ENCODE data around the gene NADSYN1. TPM values are rescaled to one million over a fixed set of nuclear protein-coding genes. Genes with fewer than 3 reads are reported as not detected.

Gene NADSYN1
- total RNA-seq, 1 donor from 2014 or later: 27.7 TPM

GRCh38 chr11:71432761-71433647 lies 20.0 kb upstream of the NADSYN1 start:
- H3K27me3 ChIP-seq (ENCODE audit: control insufficient read depth in 3 of 3, insufficient read depth in 3 of 3, low read length in 3 of 3): peaks cover 0 to 6% (median 5%) of the 10 kb centered on the region in 3 donors
- no peak overlapping the region for H3K9ac ChIP-seq (ENCODE audit: low read depth in 1 of 3, low read length in 3 of 3)
- no peaks in the 10 kb centered on the region for H3K9me3 ChIP-seq (ENCODE audit: control insufficient read depth in 3 of 3, low read length in 3 of 3)
- peaks cover 0 to 18% (median 7%) of the 10 kb centered on the region in 3 donors for H3K36me3 ChIP-seq (ENCODE audit: control insufficient read depth in 3 of 3, insufficient read depth in 3 of 3, low read length in 3 of 3)
- H3K4me3 ChIP-seq (ENCODE audit: low read length in 3 of 3): no peak overlapping the region
- H3K4me1 ChIP-seq (ENCODE audit: control insufficient read depth in 3 of 3, insufficient read depth in 3 of 3, low read length in 3 of 3): peaks cover 0 to 5% (median 0%) of the 10 kb centered on the region in 3 donors
- no peak overlapping the region for H3K27ac ChIP-seq (ENCODE audit: low read depth, low read length)

GRCh38 chr11:71433648-71434450 lies 19.2 kb upstream of the NADSYN1 start:
- H3K27me3 ChIP-seq (ENCODE audit: control insufficient read depth in 3 of 3, insufficient read depth in 3 of 3, low read length in 3 of 3): peaks cover 0 to 5% (median 4%) of the 10 kb centered on the region in 3 donors
- no peaks in the 10 kb centered on the region for H3K9me3 ChIP-seq (ENCODE audit: control insufficient read depth in 3 of 3, low read length in 3 of 3)
- no peak overlapping the region for H3K4me3 ChIP-seq (ENCODE audit: low read length in 3 of 3)
- peaks cover 8 to 26% (median 15%) of the 10 kb centered on the region in 3 donors for H3K36me3 ChIP-seq (ENCODE audit: control insufficient read depth in 3 of 3, insufficient read depth in 3 of 3, low read length in 3 of 3)
- H3K9ac ChIP-seq (ENCODE audit: low read depth in 1 of 3, low read length in 3 of 3): no peak overlapping the region
- peaks cover 0 to 5% (median 0%) of the 10 kb centered on the region in 3 donors for H3K4me1 ChIP-seq (ENCODE audit: control insufficient read depth in 3 of 3, insufficient read depth in 3 of 3, low read length in 3 of 3)
- H3K27ac ChIP-seq (ENCODE audit: low read depth, low read length): no peak overlapping the region

GRCh38 chr11:71434576-71435130 lies 18.4 kb upstream of the NADSYN1 start:
- peaks cover 0 to 3% (median 0%) of the 10 kb centered on the region in 3 donors for H3K4me1 ChIP-seq (ENCODE audit: control insufficient read depth in 3 of 3, insufficient read depth in 3 of 3, low read length in 3 of 3)
- no peak overlapping the region for H3K27ac ChIP-seq (ENCODE audit: low read depth, low read length)
- H3K9me3 ChIP-seq (ENCODE audit: control insufficient read depth in 3 of 3, low read length in 3 of 3): no peaks in the 10 kb centered on the region
- H3K9ac ChIP-seq (ENCODE audit: low read depth in 1 of 3, low read length in 3 of 3): no peak overlapping the region
- peaks cover 15 to 33% (median 16%) of the 10 kb centered on the region in 3 donors for H3K36me3 ChIP-seq (ENCODE audit: control insufficient read depth in 3 of 3, insufficient read depth in 3 of 3, low read length in 3 of 3)
- no peak overlapping the region for H3K4me3 ChIP-seq (ENCODE audit: low read length in 3 of 3)
- H3K27me3 ChIP-seq (ENCODE audit: control insufficient read depth in 3 of 3, insufficient read depth in 3 of 3, low read length in 3 of 3): peaks cover 0 to 4% (median 0%) of the 10 kb centered on the region in 3 donors

GRCh38 chr11:71435278-71435951 lies 17.6 kb upstream of the NADSYN1 start:
- Histone ChIP-seq H3K4me3 (ENCODE audit: low read length in 3 of 3) (no peak overlapping the region), H3K9me3 (ENCODE audit: control insufficient read depth in 3 of 3, low read length in 3 of 3) (no peaks in the 10 kb centered on the region), H3K36me3 (ENCODE audit: control insufficient read depth in 3 of 3, insufficient read depth in 3 of 3, low read length in 3 of 3) (peaks cover 21 to 38% (median 23%) of the 10 kb centered on the region in 3 donors), H3K27ac (ENCODE audit: low read depth, low read length) (no peak overlapping the region), H3K9ac (ENCODE audit: low read depth in 1 of 3, low read length in 3 of 3) (no peak overlapping the region), H3K27me3 (ENCODE audit: control insufficient read depth in 3 of 3, insufficient read depth in 3 of 3, low read length in 3 of 3) (no peaks in the 10 kb centered on the region), H3K4me1 (ENCODE audit: control insufficient read depth in 3 of 3, insufficient read depth in 3 of 3, low read length in 3 of 3) (peaks cover 0 to 3% (median 0%) of the 10 kb centered on the region in 3 donors)

GRCh38 chr11:71436861-71437260 lies 16.1 kb upstream of the NADSYN1 start:
- Histone ChIP-seq H3K27me3 (ENCODE audit: control insufficient read depth in 3 of 3, insufficient read depth in 3 of 3, low read length in 3 of 3) (no peaks in the 10 kb centered on the region), H3K27ac (ENCODE audit: low read depth, low read length) (no peak overlapping the region), H3K9ac (ENCODE audit: low read depth in 1 of 3, low read length in 3 of 3) (no peak overlapping the region), H3K4me3 (ENCODE audit: low read length in 3 of 3) (no peak overlapping the region), H3K9me3 (ENCODE audit: control insufficient read depth in 3 of 3, low read length in 3 of 3) (no peaks in the 10 kb centered on the region), H3K36me3 (ENCODE audit: control insufficient read depth in 3 of 3, insufficient read depth in 3 of 3, low read length in 3 of 3) (peaks cover 29 to 48% (median 35%) of the 10 kb centered on the region in 3 donors), H3K4me1 (ENCODE audit: control insufficient read depth in 3 of 3, insufficient read depth in 3 of 3, low read length in 3 of 3) (peaks cover 0 to 3% (median 0%) of the 10 kb centered on the region in 3 donors)

- Histone ChIP-seq H3K27ac (ENCODE audit: low read depth, low read length) (no peak overlapping the region), H3K4me3 (ENCODE audit: low read length in 3 of 3) (no peak overlapping the region), H3K9ac (ENCODE audit: low read depth in 1 of 3, low read length in 3 of 3) (no peak overlapping the region), H3K9me3 (ENCODE audit: control insufficient read depth in 3 of 3, low read length in 3 of 3) (no peaks in the 10 kb centered on the region), H3K4me1 (ENCODE audit: control insufficient read depth in 3 of 3, insufficient read depth in 3 of 3, low read length in 3 of 3) (peaks cover 0 to 3% (median 0%) of the 10 kb centered on the region in 3 donors), H3K27me3 (ENCODE audit: control insufficient read depth in 3 of 3, insufficient read depth in 3 of 3, low read length in 3 of 3) (no peaks in the 10 kb centered on the region), H3K36me3 (ENCODE audit: control insufficient read depth in 3 of 3, insufficient read depth in 3 of 3, low read length in 3 of 3) (peaks cover 32 to 51% (median 36%) of the 10 kb centered on the region in 3 donors)
Observed at GRCh38 chr11:71437399-71437798, 15.6 kb upstream of the NADSYN1 start.

GRCh38 chr11:71437879-71438278 lies 15.1 kb upstream of the NADSYN1 start:
- no peak overlapping the region for H3K4me3 ChIP-seq (ENCODE audit: low read length in 3 of 3)
- peaks cover 0 to 3% (median 0%) of the 10 kb centered on the region in 3 donors for H3K4me1 ChIP-seq (ENCODE audit: control insufficient read depth in 3 of 3, insufficient read depth in 3 of 3, low read length in 3 of 3)
- peaks cover 32 to 53% (median 36%) of the 10 kb centered on the region in 3 donors for H3K36me3 ChIP-seq (ENCODE audit: control insufficient read depth in 3 of 3, insufficient read depth in 3 of 3, low read length in 3 of 3)
- no peak overlapping the region for H3K9ac ChIP-seq (ENCODE audit: low read depth in 1 of 3, low read length in 3 of 3)
- H3K27me3 ChIP-seq (ENCODE audit: control insufficient read depth in 3 of 3, insufficient read depth in 3 of 3, low read length in 3 of 3): no peaks in the 10 kb centered on the region
- H3K9me3 ChIP-seq (ENCODE audit: control insufficient read depth in 3 of 3, low read length in 3 of 3): no peaks in the 10 kb centered on the region
- H3K27ac ChIP-seq (ENCODE audit: low read depth, low read length): no peak overlapping the region

GRCh38 chr11:71438650-71439049 lies 14.4 kb upstream of the NADSYN1 start:
- Histone ChIP-seq H3K9ac (ENCODE audit: low read depth in 1 of 3, low read length in 3 of 3) (no peak overlapping the region), H3K27me3 (ENCODE audit: control insufficient read depth in 3 of 3, insufficient read depth in 3 of 3, low read length in 3 of 3) (no peaks in the 10 kb centered on the region), H3K27ac (ENCODE audit: low read depth, low read length) (no peak overlapping the region), H3K36me3 (ENCODE audit: control insufficient read depth in 3 of 3, insufficient read depth in 3 of 3, low read length in 3 of 3) (peaks cover 37 to 60% (median 40%) of the 10 kb centered on the region in 3 donors), H3K4me1 (ENCODE audit: control insufficient read depth in 3 of 3, insufficient read depth in 3 of 3, low read length in 3 of 3) (no peaks in the 10 kb centered on the region), H3K9me3 (ENCODE audit: control insufficient read depth in 3 of 3, low read length in 3 of 3) (no peaks in the 10 kb centered on the region), H3K4me3 (ENCODE audit: low read length in 3 of 3) (no peak overlapping the region)

GRCh38 chr11:71440021-71440755 lies 12.8 kb upstream of the NADSYN1 start:
- no peak overlapping the region for H3K9ac ChIP-seq (ENCODE audit: low read depth in 1 of 3, low read length in 3 of 3)
- peaks cover 46 to 70% (median 47%) of the 10 kb centered on the region in 3 donors for H3K36me3 ChIP-seq (ENCODE audit: control insufficient read depth in 3 of 3, insufficient read depth in 3 of 3, low read length in 3 of 3)
- H3K27ac ChIP-seq (ENCODE audit: low read depth, low read length): no peak overlapping the region
- no peaks in the 10 kb centered on the region for H3K27me3 ChIP-seq (ENCODE audit: control insufficient read depth in 3 of 3, insufficient read depth in 3 of 3, low read length in 3 of 3)
- H3K9me3 ChIP-seq (ENCODE audit: control insufficient read depth in 3 of 3, low read length in 3 of 3): no peaks in the 10 kb centered on the region
- H3K4me1 ChIP-seq (ENCODE audit: control insufficient read depth in 3 of 3, insufficient read depth in 3 of 3, low read length in 3 of 3): no peaks in the 10 kb centered on the region
- H3K4me3 ChIP-seq (ENCODE audit: low read length in 3 of 3): no peak overlapping the region
